DMS 273 treated with DMSO at 0.1 percent for 48 hours (cell line): ENCODE data around the gene AQP3.
"Not testable (repeated sequence)": the region's sequence is repeated elsewhere in the genome, so short reads cannot be mapped to it uniquely, and the experiment has no call there.

ENCODE experiments used
- DNase-seq: peaks from one replicate; lab custom pipeline; 2025; lab: John Stamatoyannopoulos, UW

The AQP3 gene

GRCh38 chr9:33465096-33465495 is 17.7 kb upstream of the AQP3 start:
- DNase-seq, result no peak

GRCh38 chr9:33464045-33464636 is 16.7 kb upstream of the AQP3 start:
- DNase-seq, result no peak

DNA sequence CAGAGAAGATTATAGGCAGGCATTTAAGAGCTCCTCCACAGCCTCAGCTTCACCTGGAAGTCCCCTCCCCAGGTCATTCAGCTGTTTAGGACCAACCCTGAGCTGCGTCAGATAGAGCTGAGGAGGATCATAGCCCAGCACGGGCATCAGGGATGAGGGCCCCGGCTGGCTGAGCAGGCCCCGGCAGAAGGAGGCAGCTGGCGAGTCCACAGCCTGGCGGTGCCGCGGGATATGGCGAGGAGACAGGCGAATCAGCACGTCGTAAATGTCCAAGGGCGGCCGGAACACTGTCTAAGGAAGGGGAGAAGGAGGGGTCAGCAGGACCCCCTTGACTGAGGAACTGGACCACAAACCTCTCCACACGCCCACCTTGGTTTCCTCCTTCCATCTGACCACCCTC is 15.8 kb upstream of the AQP3 start:
- DNase-seq, result no peak

DNA sequence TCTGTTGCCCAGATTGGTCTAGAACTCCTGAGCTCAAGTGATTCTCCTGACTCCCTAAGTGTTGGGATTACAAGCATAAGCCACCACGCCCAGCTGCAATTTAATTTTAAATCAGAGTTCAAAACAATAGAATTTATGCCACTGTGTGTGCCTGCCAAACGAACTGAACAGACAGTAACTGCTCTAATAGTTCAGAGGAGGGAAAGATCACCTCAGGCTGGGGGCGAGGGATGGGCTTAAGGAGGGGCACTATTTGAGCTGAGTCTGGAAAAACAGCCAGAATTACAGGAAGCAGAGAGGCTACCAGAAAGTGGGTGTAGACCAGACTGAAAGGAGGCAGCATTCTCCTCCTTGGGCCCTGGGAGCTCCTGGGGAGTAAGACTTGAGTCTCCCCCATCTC is 14.1 kb upstream of the AQP3 start:
- no peak for DNase-seq

GRCh38 chr9:33460854-33461253 is 13.5 kb upstream of the AQP3 start:
- DNase-seq, result no peak

DNA sequence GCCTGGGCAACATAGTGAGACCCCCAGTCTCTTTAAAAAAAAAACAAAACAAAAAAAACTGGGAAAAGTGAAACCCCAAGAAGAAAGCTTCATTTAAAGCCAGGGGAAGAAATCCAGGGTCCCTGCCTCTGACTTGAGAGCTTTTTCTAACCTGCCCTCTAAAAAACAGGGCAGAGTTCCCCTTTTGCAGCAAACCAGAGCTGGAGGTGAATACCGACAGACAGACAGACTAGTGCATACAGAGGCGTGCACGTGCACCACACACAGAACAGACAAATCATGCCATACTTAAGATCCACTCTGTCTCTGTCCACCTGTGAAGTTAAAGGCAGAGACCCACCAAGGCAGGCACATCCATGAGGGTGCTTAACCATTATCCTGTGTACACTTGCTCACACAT is 11.7 kb upstream of the AQP3 start:
- DNase-seq, result no peak

GRCh38 chr9:33458444-33458843 is 11.1 kb upstream of the AQP3 start:
- DNase-seq, result no peak

DNA sequence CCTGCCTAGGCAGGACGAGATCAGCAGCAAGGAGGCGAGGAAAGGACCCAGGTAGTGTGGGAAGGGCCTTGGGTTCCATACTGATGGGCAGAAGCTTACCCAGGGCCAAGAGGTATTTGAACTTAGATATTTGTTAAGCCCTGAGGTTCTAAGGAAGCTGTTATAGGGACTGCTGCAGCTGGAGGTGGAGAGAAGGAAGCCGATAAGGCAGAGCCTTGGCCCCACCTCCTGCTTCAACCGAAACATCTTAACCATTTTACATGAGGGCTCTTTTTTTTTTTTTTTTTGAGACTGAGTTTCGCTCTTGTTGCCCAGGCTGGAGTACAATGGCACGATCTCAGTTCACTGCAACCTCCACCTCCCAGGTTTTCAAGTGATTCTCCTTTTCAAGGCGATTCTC is 8.6 kb upstream of the AQP3 start:
- no peak for DNase-seq

DNA sequence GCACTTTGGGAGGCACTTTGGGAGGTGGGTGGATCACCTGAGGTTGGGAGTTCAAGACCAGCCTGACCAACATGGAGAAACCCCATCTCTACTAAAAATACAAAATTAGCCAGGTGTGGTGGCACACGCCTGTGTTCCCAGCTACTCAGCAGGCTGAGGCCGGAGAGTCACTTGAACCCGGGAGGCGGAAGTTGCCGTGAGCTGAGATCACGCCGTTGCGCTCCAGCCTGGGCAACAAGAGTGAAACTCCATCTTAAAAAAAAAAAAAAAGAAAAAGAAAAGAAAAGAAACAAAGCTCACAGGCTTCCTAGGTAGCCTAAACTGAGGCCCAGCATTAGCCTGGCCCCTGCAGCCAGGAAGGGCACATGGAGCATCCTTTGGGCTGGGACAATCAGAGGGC is 8.1 kb upstream of the AQP3 start:
- DNase-seq, result not testable (repeated sequence)

DNA sequence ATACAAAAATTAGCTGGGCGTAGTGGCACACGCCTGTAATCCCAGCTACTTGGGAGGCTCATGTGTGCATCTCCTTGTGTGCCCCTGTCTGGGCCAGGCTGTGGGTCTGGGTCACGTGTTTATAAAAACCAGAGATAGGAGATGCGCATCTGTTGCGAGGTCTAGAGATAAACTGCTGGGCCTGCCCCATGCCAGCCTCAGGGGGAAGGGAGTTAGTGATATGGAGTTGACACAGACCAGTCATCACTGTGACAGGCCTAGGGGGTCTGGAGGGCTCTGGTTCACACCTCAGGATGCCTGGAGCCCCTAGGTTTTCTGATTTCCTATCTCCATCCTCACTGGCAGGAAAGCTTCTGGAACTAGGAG is 7.3 kb upstream of the AQP3 start:
- not testable (repeated sequence) for DNase-seq

DNA sequence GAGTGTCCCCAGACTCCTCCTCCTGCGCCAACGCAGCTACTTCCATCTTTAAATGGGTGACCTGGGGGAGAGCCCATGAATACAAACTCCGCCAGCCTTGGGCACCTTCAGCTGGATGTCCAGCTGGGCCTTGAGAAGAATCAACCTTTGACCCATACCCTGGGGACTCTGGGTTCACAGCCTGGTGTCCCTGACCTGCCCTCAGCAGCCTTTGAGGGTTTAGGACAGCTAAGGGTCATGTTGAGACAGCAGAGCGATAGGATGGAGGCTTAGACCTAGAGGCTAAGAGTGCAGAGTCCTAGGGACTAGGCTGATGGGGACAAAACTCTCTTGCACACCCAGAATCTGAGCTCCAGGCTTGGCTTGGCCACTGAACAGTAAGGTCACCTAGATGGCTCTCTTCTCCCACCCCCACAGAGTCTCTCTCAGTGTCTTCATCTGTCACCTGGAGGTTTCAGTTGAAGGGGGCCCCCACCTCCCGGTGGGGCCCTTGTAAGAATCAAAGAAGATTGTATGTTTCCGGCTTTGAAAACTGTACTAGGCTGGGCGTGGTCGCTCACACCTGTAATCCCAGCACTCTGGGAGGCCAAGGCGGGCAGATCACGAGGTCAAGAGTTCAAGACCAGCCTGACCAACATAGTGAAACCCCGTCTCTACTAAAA is 6.7 kb upstream of the AQP3 start:
- DNase-seq, result no peak

- DNase-seq, result no peak
Observed at GRCh38 chr9:33453286-33453860, 6.0 kb upstream of the AQP3 start.

GRCh38 chr9:33452828-33453271 is 5.5 kb upstream of the AQP3 start:
- DNase-seq, result no peak

GRCh38 chr9:33450621-33451146 is 3.3 kb upstream of the AQP3 start:
- no peak for DNase-seq

- DNase-seq, result no peak
Observed at GRCh38 chr9:33449715-33450114, 2.3 kb upstream of the AQP3 start.

GRCh38 chr9:33447799-33448553 is 583 bp upstream of the AQP3 start:
- no peak for DNase-seq

DNA sequence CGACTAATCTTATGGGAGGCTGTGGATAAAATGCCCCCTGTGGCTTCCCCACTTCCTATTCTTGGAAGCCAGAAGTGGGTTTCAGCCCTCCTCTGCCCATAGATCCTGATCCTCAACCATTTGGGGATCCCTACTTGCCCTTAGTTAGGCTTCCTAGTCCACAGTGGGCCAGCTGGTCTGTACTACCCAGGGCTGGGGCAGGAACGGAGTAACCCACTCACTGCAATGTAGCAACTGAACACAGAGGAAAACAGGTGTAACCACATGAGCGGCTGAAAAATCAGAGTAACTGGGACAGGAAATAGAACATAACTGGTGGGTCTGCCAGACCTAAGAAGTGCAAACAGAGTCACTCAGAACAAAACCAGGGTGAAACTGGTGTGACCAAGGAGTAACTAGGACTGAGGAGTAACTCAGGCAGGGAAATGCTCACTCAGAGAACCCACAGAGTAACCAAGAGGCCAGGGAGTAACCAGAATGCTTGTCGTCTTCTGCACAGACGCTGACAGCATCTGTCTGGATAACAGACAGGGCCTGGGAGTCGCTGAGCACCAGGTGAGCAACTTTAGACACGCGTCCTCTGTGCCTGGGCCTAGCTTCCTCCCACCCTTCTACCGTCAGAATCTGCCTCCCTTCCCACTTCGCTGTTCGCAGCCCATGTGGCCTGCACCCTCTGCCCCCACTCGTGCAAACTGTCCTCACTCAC is 1.0 kb downstream of the AQP3 start:
- DNase-seq, result peak; percentile 33

DNA sequence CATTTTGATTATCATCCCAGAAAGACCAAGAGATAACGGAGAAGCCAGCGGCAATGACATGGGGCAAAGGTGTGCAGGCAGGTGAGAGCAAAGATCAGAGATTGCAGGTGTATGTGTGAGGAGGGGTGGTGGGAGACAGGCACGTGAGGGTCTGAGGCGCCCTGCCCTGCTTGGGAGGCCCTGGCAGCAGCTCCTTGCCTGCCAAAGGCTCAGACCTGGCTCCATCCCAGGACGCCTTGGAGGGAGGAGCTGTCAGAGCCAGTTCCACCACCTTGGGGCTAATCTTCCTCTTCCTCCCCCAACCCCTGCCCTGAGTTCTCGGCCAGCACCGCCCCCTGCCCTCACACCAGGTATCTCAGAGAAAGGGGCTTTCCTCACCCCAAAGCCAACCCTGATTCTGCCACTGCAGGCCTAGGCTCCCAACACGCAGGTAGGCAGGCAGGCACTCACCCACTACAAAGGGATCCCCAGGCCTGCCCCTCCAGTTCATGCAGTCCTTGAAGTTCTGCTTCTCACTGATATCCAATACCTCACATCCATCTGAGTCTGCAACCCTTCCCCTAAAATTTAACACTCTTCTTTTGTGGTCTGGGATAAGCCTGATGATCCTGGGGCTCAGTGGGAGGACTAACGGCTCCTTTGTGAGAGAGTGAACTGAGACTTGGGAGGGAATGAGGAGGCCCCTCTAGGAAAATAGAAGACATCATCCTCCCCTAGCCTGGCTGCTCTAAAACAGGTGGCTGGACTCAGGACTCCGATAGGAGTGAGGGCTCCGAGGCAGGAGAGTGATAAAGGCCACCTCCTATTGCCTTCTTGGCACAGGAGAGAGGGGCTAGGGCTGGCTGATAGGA is 1.8 kb downstream of the AQP3 start:
- DNase-seq, result no peak

DNA sequence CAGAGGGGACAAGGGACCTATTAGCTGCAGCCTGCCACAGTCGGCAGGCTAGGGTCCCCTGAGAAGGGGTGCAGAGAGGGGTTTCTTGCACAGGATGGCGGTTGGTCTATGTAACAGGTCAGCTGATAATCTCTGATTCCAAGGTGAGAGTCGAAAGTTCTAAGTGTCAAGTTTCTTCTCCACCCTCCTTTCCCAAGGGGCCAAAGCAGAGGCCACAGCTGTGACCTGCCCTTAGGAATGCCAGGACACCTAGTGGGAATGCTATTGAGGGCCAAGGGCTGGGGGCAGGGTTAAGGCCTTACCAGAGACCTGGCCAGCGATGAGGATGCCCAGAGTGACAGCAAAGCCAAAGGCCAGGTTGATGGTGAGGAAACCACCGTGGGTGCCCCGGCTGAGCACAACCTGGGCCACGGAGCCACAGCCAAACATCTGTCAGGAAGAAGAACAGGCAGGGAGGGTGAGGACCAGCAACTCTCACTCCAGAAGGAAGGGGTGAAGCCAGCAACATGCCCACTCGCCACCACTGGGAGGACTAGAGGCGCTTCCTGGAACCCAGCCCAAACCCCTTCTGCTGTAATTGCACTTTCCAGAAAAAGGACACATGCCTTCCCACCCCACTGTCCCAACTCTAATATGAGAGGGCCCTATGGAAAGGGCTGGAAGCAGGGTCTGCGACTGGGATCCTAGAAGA is 3.8 kb downstream of the AQP3 start:
- peak; percentile 19 for DNase-seq

DNA sequence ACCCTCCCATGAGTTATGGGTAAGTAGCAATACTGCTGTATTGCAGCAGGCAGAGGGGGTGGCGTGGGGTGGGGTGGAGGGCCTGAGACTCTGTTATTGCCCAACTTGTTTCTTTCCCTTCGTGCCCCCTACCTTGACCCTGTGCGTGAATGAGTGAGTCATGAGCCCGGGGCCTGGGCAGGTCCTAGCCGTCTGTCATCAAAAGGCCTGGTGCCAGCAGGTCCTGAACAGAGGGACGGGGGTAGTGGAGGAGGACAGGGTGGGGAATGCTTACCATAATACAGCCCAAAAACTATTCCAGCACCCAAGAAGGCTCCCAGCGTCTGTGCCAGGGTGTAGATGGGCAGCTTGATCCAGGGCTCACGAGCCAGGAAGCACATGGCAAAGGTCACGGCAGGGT is 4.3 kb downstream of the AQP3 start:
- DNase-seq, result no peak

GRCh38 chr9:33442125-33442524 is 5.3 kb downstream of the AQP3 start:
- no peak for DNase-seq
